HepG2 (cell line): ENCODE measurements around the gene RNF38. TPM values are rescaled to one million over a fixed set of nuclear protein-coding genes. Genes with fewer than 3 reads are reported as not detected.

ENCODE experiments used
- CREB1 ChIP-seq, 2 experiments: fragments of 450-650 bp in 1 of 2; IDR thresholded peaks; 2 replicates each; pipeline ENCODE4 v1.6.1; 2016 to 2017; ENCODE audit warnings: control low read depth in 1 of 2, mild to moderate bottlenecking in 1 of 2, missing compliant biosample characterization in 1 of 2, missing genetic modification characterization in 1 of 2
- GATA4 ChIP-seq: sonication (generic); IDR thresholded peaks from 2 replicates; pipeline ENCODE4 v1.6.1; 2016; ENCODE audit warnings: antibody characterized with exemption, low read depth, borderline replicate concordance
- IKZF1 ChIP-seq: fragments of 450-650 bp; IDR thresholded peaks from 2 replicates; pipeline ENCODE4 v1.7.1; 2016
- KDM2A ChIP-seq: sonication (generic); formaldehyde crosslinking; IDR thresholded peaks from 2 replicates; pipeline ENCODE4 v1.4.0; 2020; ENCODE audit warnings: low read depth, missing genetic modification reagents, borderline replicate concordance
- MYC ChIP-seq: sonication (generic); formaldehyde crosslinking; IDR thresholded peaks from 2 replicates; pipeline ENCODE4 v1.9.0; 2021; ENCODE audit warnings: missing genetic modification reagents, borderline replicate concordance
- NR1H2 ChIP-seq: sonication (generic); formaldehyde crosslinking; IDR thresholded peaks from 2 replicates; pipeline ENCODE4 v1.8.1; 2022; ENCODE audit warnings: low read depth, missing genetic modification reagents, borderline replicate concordance
- NR2F2 ChIP-seq: IDR thresholded peaks from 2 replicates; pipeline ENCODE4 v1.6.1; 2012; ENCODE audit warnings: low read depth, inconsistent platforms, borderline replicate concordance
- PAF1 ChIP-seq: IDR thresholded peaks from 2 replicates; pipeline ENCODE4 v1.6.1; 2016; ENCODE audit warnings: missing genetic modification reagents, missing compliant biosample characterization
- POLR2A ChIP-seq, 2 experiments: IDR thresholded peaks; 2 replicates each; pipeline ENCODE4 v1.6.1; 2011; ENCODE audit warnings: low read depth in 2 of 2, low read length in 2 of 2, mild to moderate bottlenecking in 1 of 2, moderate library complexity in 1 of 2; ENCODE audit not compliant: insufficient read depth in 1 of 2
- RAD51 ChIP-seq: fragments of 450-650 bp; IDR thresholded peaks from 2 replicates; pipeline ENCODE4 v1.6.1; 2016; ENCODE audit warnings: borderline replicate concordance
- SCMH1 ChIP-seq: sonication (generic); formaldehyde crosslinking; IDR thresholded peaks from 2 replicates; pipeline ENCODE4 v1.9.0; 2021; ENCODE audit warnings: missing genetic modification reagents, mild to moderate bottlenecking, borderline replicate concordance
- SIN3A ChIP-seq: IDR thresholded peaks from 2 replicates; pipeline ENCODE4 v1.6.1; 2011; ENCODE audit warnings: low read depth, mild to moderate bottlenecking, control low read depth, low read length, borderline replicate concordance
- SIN3B ChIP-seq: fragments of 150-350 bp; IDR thresholded peaks from 2 replicates; pipeline ENCODE4 v1.6.1; 2014; ENCODE audit warnings: low read length
- TEAD3 ChIP-seq: optimal IDR thresholded peaks from 2 replicates; pipeline ENCODE3; 2016; ENCODE audit warnings: borderline replicate concordance
- ZMYM2 ChIP-seq: sonication (generic); formaldehyde crosslinking; IDR thresholded peaks from 2 replicates; pipeline ENCODE4 v1.8.0; 2022; ENCODE audit warnings: mild to moderate bottlenecking, missing genetic modification reagents
- ZNF317 ChIP-seq: sonication (generic); formaldehyde crosslinking; IDR thresholded peaks from 2 replicates; pipeline ENCODE4 v1.5.0; 2020; ENCODE audit warnings: mild to moderate bottlenecking, missing genetic modification reagents
- ZNF547 ChIP-seq: sonication (generic); formaldehyde crosslinking; IDR thresholded peaks from 2 replicates; pipeline ENCODE4 v1.5.1; 2020; ENCODE audit warnings: mild to moderate bottlenecking, missing genetic modification reagents
- ZNF562 ChIP-seq: sonication (generic); formaldehyde crosslinking; IDR thresholded peaks from 2 replicates; pipeline ENCODE4 v1.8.0; 2022; ENCODE audit warnings: missing genetic modification reagents, borderline replicate concordance
- ZNF841 ChIP-seq: sonication (generic); formaldehyde crosslinking; IDR thresholded peaks from 2 replicates; pipeline ENCODE4 v1.8.1; 2023; ENCODE audit warnings: missing genetic modification reagents, borderline replicate concordance
- polyA plus RNA-seq, 8 experiments: library from polyadenylated mRNA; depleted of rRNA in 3 of 8; stranded (reverse) in 7 of 8; unstranded in 1 of 8; fragments of >200 nt; fragmentation: Illumina TruSeq in 4 of 8; extraction: Trizol in 4 of 8; gene quantifications; 2 replicates each; pipeline versions ENCODE4 v1.2.1 to v1.2.3, GENCODE V29; 2011 to 2016; ENCODE audit warnings: low read depth in 4 of 8, missing spikeins in 1 of 8, mixed read lengths in 1 of 8; ENCODE audit not compliant: insufficient read depth in 1 of 8
- total RNA-seq, 5 experiments: library from RNA; depleted of rRNA; stranded (reverse); fragments of >200 nt; fragmentation: Illumina TruSeq; extraction: Trizol; gene quantifications; 2 replicates each; pipeline ENCODE4 v1.2.3, GENCODE V29; 2016; ENCODE audit warnings: low read depth in 1 of 5
- TF ChIP-seq, protein P1 (sequence below): sonication (generic); formaldehyde crosslinking; IDR thresholded peaks from 2 replicates; pipeline ENCODE4 v1.5.0; 2020; ENCODE audit warnings: mild to moderate bottlenecking, missing genetic modification reagents, moderate library complexity
- TF ChIP-seq, protein P2 (sequence below): IDR thresholded peaks from 2 replicates; pipeline ENCODE4 v1.6.1; 2016; ENCODE audit warnings: low read depth
- TF ChIP-seq, protein P3 (sequence below): sonication (generic); formaldehyde crosslinking; IDR thresholded peaks from 2 replicates; pipeline ENCODE4 v1.4.0; 2020; ENCODE audit warnings: mild to moderate bottlenecking, low read depth, missing genetic modification reagents
- TF ChIP-seq, protein P4 (sequence below): sonication (generic); formaldehyde crosslinking; IDR thresholded peaks from 2 replicates; pipeline ENCODE4 v1.8.0; 2023; ENCODE audit warnings: mild to moderate bottlenecking, missing genetic modification reagents

RNF38 gene
- total and polyA plus RNA-seq, 2 of the 13 experiments (the other 11 are each of a cell fraction or from before 2014, with no cell fraction given): 9.1 to 32.1 TPM

DNA sequence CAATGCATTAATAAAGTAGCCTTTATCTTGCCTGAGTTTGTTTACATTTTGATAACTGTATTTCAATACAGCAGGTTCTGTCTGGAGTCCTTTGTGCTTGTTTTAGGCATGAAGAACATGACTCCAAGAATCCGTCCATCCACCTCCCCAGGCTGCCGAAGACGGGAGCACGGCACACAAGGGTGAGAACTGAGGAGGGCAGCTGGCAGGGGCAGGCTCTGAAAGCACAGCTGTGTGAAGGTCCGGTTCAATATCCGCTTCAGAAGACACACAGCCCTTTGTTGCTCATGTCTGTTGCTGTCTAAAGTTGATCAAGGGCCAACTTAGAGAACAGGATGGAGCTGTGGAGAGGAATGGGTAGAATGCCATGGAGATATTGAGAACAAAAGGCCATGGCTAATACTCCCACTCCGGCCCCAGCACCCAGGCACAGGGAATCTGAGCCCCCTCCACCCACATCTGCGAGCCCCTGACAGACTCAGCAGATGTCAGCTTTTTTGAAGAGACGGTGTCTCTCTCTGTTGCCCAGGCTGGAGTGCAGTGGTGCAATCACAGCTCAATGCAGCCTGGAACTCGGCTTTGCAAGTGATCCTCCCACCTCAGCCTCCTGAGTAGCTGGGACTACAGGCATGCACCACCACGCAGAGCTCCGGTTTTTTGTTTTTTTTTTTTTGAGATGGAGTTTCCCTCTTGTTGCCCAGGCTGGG is 83.3 kb downstream of the RNF38 start (continued):
- TF ChIP-seq, protein P1, sequence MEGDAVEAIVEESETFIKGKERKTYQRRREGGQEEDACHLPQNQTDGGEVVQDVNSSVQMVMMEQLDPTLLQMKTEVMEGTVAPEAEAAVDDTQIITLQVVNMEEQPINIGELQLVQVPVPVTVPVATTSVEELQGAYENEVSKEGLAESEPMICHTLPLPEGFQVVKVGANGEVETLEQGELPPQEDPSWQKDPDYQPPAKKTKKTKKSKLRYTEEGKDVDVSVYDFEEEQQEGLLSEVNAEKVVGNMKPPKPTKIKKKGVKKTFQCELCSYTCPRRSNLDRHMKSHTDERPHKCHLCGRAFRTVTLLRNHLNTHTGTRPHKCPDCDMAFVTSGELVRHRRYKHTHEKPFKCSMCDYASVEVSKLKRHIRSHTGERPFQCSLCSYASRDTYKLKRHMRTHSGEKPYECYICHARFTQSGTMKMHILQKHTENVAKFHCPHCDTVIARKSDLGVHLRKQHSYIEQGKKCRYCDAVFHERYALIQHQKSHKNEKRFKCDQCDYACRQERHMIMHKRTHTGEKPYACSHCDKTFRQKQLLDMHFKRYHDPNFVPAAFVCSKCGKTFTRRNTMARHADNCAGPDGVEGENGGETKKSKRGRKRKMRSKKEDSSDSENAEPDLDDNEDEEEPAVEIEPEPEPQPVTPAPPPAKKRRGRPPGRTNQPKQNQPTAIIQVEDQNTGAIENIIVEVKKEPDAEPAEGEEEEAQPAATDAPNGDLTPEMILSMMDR (CRISPR knock-in tag): no peak
- TF ChIP-seq MYC (CRISPR knock-in tag) (no peak), NR1H2 (CRISPR knock-in tag) (no peak), PAF1 (CRISPR knock-in tag) (no peak), NR2F2 (no peak), POLR2A (IDR thresholded peaks at IDR 0.05; ENCODE audit: insufficient read depth in 1 of 2, low read depth in 2 of 2, low read length in 2 of 2) (no peak), IKZF1 (no peak), CREB1 (IDR thresholded peaks at IDR 0.05) (no peak), CREB1 (CRISPR knock-in tag; IDR thresholded peaks at IDR 0.05) (no peak), KDM2A (CRISPR knock-in tag) (no peak), SCMH1 (CRISPR knock-in tag) (no peak), RAD51 (no peak), TEAD3 (CRISPR knock-in tag) (peak; percentile 86), GATA4 (no peak), ZNF562 (no peak), ZNF317 (no peak), ZMYM2 (CRISPR knock-in tag) (peak; percentile 83; the same call in 1 of the 2 replicates), ZNF841 (CRISPR knock-in tag) (no peak), SIN3A (no peak), ZNF547 (CRISPR knock-in tag) (no peak), SIN3B (no peak)
- TF ChIP-seq, protein P2, sequence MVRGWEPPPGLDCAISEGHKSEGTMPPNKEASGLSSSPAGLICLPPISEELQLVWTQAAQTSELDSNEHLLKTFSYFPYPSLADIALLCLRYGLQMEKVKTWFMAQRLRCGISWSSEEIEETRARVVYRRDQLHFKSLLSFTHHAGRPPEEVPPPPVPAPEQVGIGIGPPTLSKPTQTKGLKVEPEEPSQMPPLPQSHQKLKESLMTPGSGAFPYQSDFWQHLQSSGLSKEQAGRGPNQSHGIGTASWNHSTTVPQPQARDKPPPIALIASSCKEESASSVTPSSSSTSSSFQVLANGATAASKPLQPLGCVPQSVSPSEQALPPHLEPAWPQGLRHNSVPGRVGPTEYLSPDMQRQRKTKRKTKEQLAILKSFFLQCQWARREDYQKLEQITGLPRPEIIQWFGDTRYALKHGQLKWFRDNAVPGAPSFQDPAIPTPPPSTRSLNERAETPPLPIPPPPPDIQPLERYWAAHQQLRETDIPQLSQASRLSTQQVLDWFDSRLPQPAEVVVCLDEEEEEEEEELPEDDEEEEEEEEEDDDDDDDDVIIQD (CRISPR knock-in tag): no peak
- TF ChIP-seq, protein P3, sequence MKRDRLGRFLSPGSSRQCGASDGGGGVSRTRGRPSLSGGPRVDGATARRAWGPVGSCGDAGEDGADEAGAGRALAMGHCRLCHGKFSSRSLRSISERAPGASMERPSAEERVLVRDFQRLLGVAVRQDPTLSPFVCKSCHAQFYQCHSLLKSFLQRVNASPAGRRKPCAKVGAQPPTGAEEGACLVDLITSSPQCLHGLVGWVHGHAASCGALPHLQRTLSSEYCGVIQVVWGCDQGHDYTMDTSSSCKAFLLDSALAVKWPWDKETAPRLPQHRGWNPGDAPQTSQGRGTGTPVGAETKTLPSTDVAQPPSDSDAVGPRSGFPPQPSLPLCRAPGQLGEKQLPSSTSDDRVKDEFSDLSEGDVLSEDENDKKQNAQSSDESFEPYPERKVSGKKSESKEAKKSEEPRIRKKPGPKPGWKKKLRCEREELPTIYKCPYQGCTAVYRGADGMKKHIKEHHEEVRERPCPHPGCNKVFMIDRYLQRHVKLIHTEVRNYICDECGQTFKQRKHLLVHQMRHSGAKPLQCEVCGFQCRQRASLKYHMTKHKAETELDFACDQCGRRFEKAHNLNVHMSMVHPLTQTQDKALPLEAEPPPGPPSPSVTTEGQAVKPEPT (CRISPR knock-in tag): no peak
- TF ChIP-seq, protein P4, sequence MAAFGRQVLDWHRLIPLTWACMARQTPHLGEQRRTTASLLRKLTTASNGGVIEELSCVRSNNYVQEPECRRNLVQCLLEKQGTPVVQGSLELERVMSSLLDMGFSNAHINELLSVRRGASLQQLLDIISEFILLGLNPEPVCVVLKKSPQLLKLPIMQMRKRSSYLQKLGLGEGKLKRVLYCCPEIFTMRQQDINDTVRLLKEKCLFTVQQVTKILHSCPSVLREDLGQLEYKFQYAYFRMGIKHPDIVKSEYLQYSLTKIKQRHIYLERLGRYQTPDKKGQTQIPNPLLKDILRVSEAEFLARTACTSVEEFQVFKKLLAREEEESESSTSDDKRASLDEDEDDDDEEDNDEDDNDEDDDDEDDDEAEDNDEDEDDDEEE: no peak
